ENCODE data around the gene NUP214.
A peak's percentile ranks its signal among the peaks of the same experiment; 100 is the strongest.

The NUP214 gene

DNA sequence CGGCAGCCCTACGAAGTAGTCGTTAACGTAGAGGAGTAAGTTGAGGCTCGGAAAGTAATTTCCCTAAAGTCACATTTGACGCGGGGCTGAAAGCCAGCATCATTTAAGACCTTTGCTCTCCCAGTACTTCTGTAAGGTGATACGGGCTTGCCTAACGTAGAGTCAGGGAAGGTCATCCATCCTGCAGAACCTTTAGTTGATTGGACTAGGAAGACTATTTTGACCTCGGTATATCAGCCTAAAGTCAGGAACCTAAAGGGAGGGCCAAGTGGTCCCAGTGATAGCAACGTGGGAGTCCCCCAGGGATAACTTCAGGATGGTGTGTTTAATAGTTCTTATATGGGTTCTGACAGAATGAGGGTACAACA lies 657 bp downstream of the NUP214 start:
- Histone ChIP-seq H3K36me3 (ENCODE audit: control insufficient read depth in 2 of 2, insufficient read depth in 1 of 2, low read length in 2 of 2) (peaks cover 0 to 46% of the 10 kb centered on the region in 2 experiments; a peak in 1 of 3 replicates), H3K4me1 (ENCODE audit: control insufficient read depth, insufficient read depth, low read length) (no peaks in the 10 kb centered on the region), H3K9me3 (ENCODE audit: control insufficient read depth, insufficient read depth, low read depth, low read length) (no peaks in the 10 kb centered on the region), H3K27ac (ENCODE audit: extremely low read depth, low read depth, low read length) (no peak overlapping the region; the same call in 1 of the 2 replicates), H3K4me3 (ENCODE audit: low read depth, low read length) (peak overlapping the region; percentile 84)
- ChIA-PET POLR2A (interaction anchor here (1.0 to 3.2 kb wide), 12 partner anchors 8 to 131 kb away, joined by 3 to 61 read pairs (median 6); partner anchors contain the start of gene AIF1L), CTCF (interaction anchor here (1.0 to 1.3 kb wide), 4 partner anchors 22 to 79 kb away, joined by 3 to 6 read pairs (median 4); no protein-coding TSS in a partner anchor)
- TF ChIP-seq ZNF677 (tag by site-specific recombination; IDR thresholded peaks at IDR 0.05) (no peak), BCL11B (tag by site-specific recombination; IDR thresholded peaks at IDR 0.05; ENCODE audit: low read depth) (no peak), OVOL3 (tag by site-specific recombination; IDR thresholded peaks at IDR 0.05) (no peak), ZNF664 (tag by site-specific recombination; IDR thresholded peaks at IDR 0.05) (no peak), ZNF530 (tag by site-specific recombination; IDR thresholded peaks at IDR 0.05; ENCODE audit: low read depth) (no peak), ZNF514 (tag by site-specific recombination; IDR thresholded peaks at IDR 0.05) (no peak), MEIS1 (CRISPR knock-in tag; IDR thresholded peaks at IDR 0.05; ENCODE audit: borderline replicate concordance) (no peak), ZNF544 (tag by site-specific recombination; IDR thresholded peaks at IDR 0.05) (no peak), ZNF768 (tag by site-specific recombination; IDR thresholded peaks at IDR 0.05) (no peak), ZNF626 (tag by site-specific recombination; IDR thresholded peaks at IDR 0.05) (no peak), ZNF184 (tag by site-specific recombination; IDR thresholded peaks at IDR 0.05) (no peak)
- TF ChIP-seq, protein P1, sequence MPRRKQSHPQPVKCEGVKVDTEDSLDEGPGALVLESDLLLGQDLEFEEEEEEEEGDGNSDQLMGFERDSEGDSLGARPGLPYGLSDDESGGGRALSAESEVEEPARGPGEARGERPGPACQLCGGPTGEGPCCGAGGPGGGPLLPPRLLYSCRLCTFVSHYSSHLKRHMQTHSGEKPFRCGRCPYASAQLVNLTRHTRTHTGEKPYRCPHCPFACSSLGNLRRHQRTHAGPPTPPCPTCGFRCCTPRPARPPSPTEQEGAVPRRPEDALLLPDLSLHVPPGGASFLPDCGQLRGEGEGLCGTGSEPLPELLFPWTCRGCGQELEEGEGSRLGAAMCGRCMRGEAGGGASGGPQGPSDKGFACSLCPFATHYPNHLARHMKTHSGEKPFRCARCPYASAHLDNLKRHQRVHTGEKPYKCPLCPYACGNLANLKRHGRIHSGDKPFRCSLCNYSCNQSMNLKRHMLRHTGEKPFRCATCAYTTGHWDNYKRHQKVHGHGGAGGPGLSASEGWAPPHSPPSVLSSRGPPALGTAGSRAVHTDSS (tag by site-specific recombination; IDR thresholded peaks at IDR 0.05), result no peak
- TF ChIP-seq, protein P2, sequence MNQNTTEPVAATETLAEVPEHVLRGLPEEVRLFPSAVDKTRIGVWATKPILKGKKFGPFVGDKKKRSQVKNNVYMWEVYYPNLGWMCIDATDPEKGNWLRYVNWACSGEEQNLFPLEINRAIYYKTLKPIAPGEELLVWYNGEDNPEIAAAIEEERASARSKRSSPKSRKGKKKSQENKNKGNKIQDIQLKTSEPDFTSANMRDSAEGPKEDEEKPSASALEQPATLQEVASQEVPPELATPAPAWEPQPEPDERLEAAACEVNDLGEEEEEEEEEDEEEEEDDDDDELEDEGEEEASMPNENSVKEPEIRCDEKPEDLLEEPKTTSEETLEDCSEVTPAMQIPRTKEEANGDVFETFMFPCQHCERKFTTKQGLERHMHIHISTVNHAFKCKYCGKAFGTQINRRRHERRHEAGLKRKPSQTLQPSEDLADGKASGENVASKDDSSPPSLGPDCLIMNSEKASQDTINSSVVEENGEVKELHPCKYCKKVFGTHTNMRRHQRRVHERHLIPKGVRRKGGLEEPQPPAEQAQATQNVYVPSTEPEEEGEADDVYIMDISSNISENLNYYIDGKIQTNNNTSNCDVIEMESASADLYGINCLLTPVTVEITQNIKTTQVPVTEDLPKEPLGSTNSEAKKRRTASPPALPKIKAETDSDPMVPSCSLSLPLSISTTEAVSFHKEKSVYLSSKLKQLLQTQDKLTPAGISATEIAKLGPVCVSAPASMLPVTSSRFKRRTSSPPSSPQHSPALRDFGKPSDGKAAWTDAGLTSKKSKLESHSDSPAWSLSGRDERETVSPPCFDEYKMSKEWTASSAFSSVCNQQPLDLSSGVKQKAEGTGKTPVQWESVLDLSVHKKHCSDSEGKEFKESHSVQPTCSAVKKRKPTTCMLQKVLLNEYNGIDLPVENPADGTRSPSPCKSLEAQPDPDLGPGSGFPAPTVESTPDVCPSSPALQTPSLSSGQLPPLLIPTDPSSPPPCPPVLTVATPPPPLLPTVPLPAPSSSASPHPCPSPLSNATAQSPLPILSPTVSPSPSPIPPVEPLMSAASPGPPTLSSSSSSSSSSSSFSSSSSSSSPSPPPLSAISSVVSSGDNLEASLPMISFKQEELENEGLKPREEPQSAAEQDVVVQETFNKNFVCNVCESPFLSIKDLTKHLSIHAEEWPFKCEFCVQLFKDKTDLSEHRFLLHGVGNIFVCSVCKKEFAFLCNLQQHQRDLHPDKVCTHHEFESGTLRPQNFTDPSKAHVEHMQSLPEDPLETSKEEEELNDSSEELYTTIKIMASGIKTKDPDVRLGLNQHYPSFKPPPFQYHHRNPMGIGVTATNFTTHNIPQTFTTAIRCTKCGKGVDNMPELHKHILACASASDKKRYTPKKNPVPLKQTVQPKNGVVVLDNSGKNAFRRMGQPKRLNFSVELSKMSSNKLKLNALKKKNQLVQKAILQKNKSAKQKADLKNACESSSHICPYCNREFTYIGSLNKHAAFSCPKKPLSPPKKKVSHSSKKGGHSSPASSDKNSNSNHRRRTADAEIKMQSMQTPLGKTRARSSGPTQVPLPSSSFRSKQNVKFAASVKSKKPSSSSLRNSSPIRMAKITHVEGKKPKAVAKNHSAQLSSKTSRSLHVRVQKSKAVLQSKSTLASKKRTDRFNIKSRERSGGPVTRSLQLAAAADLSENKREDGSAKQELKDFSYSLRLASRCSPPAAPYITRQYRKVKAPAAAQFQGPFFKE (tag by site-specific recombination; IDR thresholded peaks at IDR 0.05; ENCODE audit: borderline replicate concordance), result no peak
- TF ChIP-seq, protein P3, sequence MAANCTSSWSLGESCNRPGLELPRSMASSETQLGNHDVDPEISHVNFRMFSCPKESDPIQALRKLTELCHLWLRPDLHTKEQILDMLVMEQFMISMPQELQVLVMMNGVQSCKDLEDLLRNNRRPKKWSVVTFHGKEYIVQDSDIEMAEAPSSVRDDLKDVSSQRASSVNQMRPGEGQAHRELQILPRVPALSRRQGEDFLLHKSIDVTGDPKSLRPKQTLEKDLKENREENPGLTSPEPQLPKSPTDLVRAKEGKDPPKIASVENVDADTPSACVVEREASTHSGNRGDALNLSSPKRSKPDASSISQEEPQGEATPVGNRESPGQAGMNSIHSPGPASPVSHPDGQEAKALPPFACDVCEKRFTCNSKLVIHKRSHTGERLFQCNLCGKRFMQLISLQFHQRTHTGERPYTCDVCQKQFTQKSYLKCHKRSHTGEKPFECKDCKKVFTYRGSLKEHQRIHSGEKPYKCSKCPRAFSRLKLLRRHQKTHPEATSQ (tag by site-specific recombination; IDR thresholded peaks at IDR 0.05), result no peak
- TF ChIP-seq, protein P4, sequence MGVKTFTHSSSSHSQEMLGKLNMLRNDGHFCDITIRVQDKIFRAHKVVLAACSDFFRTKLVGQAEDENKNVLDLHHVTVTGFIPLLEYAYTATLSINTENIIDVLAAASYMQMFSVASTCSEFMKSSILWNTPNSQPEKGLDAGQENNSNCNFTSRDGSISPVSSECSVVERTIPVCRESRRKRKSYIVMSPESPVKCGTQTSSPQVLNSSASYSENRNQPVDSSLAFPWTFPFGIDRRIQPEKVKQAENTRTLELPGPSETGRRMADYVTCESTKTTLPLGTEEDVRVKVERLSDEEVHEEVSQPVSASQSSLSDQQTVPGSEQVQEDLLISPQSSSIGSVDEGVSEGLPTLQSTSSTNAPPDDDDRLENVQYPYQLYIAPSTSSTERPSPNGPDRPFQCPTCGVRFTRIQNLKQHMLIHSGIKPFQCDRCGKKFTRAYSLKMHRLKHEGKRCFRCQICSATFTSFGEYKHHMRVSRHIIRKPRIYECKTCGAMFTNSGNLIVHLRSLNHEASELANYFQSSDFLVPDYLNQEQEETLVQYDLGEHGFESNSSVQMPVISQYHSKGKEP (tag by site-specific recombination; IDR thresholded peaks at IDR 0.05), result no peak
- TF ChIP-seq, protein P5, sequence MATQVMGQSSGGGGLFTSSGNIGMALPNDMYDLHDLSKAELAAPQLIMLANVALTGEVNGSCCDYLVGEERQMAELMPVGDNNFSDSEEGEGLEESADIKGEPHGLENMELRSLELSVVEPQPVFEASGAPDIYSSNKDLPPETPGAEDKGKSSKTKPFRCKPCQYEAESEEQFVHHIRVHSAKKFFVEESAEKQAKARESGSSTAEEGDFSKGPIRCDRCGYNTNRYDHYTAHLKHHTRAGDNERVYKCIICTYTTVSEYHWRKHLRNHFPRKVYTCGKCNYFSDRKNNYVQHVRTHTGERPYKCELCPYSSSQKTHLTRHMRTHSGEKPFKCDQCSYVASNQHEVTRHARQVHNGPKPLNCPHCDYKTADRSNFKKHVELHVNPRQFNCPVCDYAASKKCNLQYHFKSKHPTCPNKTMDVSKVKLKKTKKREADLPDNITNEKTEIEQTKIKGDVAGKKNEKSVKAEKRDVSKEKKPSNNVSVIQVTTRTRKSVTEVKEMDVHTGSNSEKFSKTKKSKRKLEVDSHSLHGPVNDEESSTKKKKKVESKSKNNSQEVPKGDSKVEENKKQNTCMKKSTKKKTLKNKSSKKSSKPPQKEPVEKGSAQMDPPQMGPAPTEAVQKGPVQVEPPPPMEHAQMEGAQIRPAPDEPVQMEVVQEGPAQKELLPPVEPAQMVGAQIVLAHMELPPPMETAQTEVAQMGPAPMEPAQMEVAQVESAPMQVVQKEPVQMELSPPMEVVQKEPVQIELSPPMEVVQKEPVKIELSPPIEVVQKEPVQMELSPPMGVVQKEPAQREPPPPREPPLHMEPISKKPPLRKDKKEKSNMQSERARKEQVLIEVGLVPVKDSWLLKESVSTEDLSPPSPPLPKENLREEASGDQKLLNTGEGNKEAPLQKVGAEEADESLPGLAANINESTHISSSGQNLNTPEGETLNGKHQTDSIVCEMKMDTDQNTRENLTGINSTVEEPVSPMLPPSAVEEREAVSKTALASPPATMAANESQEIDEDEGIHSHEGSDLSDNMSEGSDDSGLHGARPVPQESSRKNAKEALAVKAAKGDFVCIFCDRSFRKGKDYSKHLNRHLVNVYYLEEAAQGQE (tag by site-specific recombination; IDR thresholded peaks at IDR 0.05), result no peak
- TF ChIP-seq, protein P6, sequence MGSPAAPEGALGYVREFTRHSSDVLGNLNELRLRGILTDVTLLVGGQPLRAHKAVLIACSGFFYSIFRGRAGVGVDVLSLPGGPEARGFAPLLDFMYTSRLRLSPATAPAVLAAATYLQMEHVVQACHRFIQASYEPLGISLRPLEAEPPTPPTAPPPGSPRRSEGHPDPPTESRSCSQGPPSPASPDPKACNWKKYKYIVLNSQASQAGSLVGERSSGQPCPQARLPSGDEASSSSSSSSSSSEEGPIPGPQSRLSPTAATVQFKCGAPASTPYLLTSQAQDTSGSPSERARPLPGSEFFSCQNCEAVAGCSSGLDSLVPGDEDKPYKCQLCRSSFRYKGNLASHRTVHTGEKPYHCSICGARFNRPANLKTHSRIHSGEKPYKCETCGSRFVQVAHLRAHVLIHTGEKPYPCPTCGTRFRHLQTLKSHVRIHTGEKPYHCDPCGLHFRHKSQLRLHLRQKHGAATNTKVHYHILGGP (tag by site-specific recombination; IDR thresholded peaks at IDR 0.05), result no peak
- TF ChIP-seq, protein P7, sequence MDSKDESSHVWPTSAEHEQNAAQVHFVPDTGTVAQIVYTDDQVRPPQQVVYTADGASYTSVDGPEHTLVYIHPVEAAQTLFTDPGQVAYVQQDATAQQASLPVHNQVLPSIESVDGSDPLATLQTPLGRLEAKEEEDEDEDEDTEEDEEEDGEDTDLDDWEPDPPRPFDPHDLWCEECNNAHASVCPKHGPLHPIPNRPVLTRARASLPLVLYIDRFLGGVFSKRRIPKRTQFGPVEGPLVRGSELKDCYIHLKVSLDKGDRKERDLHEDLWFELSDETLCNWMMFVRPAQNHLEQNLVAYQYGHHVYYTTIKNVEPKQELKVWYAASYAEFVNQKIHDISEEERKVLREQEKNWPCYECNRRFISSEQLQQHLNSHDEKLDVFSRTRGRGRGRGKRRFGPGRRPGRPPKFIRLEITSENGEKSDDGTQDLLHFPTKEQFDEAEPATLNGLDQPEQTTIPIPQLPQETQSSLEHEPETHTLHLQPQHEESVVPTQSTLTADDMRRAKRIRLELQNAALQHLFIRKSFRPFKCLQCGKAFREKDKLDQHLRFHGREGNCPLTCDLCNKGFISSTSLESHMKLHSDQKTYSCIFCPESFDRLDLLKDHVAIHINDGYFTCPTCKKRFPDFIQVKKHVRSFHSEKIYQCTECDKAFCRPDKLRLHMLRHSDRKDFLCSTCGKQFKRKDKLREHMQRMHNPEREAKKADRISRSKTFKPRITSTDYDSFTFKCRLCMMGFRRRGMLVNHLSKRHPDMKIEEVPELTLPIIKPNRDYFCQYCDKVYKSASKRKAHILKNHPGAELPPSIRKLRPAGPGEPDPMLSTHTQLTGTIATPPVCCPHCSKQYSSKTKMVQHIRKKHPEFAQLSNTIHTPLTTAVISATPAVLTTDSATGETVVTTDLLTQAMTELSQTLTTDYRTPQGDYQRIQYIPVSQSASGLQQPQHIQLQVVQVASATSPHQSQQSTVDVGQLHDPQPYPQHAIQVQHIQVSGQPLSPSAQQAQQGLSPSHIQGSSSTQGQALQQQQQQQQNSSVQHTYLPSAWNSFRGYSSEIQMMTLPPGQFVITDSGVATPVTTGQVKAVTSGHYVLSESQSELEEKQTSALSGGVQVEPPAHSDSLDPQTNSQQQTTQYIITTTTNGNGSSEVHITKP (tag by site-specific recombination; IDR thresholded peaks at IDR 0.05), result no peak
